Measurements from ENCODE around the gene PADI1. TPM values are rescaled to one million over a fixed set of nuclear protein-coding genes. Genes with fewer than 3 reads are reported as not detected.

PADI1 gene
- total and polyA plus RNA-seq, 4 donors: 4.9 TPM; not detected in 3

- WGBS: 75% methylated on average over 8 of the region's 8 CpGs
- H3K4me3 ChIP-seq (ENCODE audit: low read depth in 1 of 3, low read length in 3 of 3): no peak overlapping the region
- DNase-seq (ENCODE audit: low spot score): no peak
- H3K27ac ChIP-seq (ENCODE audit: low read depth in 1 of 2, low read length in 2 of 2): no peak overlapping the region
- H3K4me1 ChIP-seq (ENCODE audit: control insufficient read depth in 4 of 4, insufficient read depth in 4 of 4, low read length in 3 of 4): no peaks in the 10 kb centered on the region
- H3K9ac ChIP-seq (ENCODE audit: low read depth in 1 of 2, low read length in 2 of 2): no peak overlapping the region
- H3K36me3 ChIP-seq (ENCODE audit: control insufficient read depth in 4 of 4, insufficient read depth in 3 of 4, low read depth in 1 of 4, low read length in 3 of 4): peaks cover 0 to 1% (median 0%) of the 10 kb centered on the region in 4 donors
- TF ChIP-seq NR2F2 (IDR thresholded peaks at IDR 0.05) (no peak), SP1 (IDR thresholded peaks at IDR 0.05) (no peak), ZBTB33 (IDR thresholded peaks at IDR 0.05) (no peak)
- TF ChIP-seq, protein P1, sequence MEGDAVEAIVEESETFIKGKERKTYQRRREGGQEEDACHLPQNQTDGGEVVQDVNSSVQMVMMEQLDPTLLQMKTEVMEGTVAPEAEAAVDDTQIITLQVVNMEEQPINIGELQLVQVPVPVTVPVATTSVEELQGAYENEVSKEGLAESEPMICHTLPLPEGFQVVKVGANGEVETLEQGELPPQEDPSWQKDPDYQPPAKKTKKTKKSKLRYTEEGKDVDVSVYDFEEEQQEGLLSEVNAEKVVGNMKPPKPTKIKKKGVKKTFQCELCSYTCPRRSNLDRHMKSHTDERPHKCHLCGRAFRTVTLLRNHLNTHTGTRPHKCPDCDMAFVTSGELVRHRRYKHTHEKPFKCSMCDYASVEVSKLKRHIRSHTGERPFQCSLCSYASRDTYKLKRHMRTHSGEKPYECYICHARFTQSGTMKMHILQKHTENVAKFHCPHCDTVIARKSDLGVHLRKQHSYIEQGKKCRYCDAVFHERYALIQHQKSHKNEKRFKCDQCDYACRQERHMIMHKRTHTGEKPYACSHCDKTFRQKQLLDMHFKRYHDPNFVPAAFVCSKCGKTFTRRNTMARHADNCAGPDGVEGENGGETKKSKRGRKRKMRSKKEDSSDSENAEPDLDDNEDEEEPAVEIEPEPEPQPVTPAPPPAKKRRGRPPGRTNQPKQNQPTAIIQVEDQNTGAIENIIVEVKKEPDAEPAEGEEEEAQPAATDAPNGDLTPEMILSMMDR (IDR thresholded peaks at IDR 0.05; ENCODE audit: low read depth, low read length, missing input control): no peak
- H3K27me3 ChIP-seq (ENCODE audit: control insufficient read depth in 4 of 4, insufficient read depth in 4 of 4, low read length in 3 of 4): peaks cover 0 to 2% (median under 1%) of the 10 kb centered on the region in 4 donors
- H3K9me3 ChIP-seq (ENCODE audit: control insufficient read depth in 4 of 4, low read length in 3 of 4): no peaks in the 10 kb centered on the region
These were observed 72.7 kb downstream of the PADI1 start for GRCh38 chr1:17277511-17278159.

- H3K27ac ChIP-seq (ENCODE audit: low read depth in 1 of 2, low read length in 2 of 2): no peak overlapping the region
- H3K4me1 ChIP-seq (ENCODE audit: control insufficient read depth in 4 of 4, insufficient read depth in 4 of 4, low read length in 3 of 4): no peaks in the 10 kb centered on the region
- H3K9me3 ChIP-seq (ENCODE audit: control insufficient read depth in 4 of 4, low read length in 3 of 4): no peaks in the 10 kb centered on the region
- DNase-seq (ENCODE audit: low spot score): no peak
- no peaks in the 10 kb centered on the region for H3K36me3 ChIP-seq (ENCODE audit: control insufficient read depth in 4 of 4, insufficient read depth in 3 of 4, low read depth in 1 of 4, low read length in 3 of 4)
- no peak overlapping the region for H3K4me3 ChIP-seq (ENCODE audit: low read depth in 1 of 3, low read length in 3 of 3)
- H3K27me3 ChIP-seq (ENCODE audit: control insufficient read depth in 4 of 4, insufficient read depth in 4 of 4, low read length in 3 of 4): peaks cover 0 to 2% (median under 1%) of the 10 kb centered on the region in 4 donors
- TF ChIP-seq TAF1 (conservative IDR thresholded peaks at IDR 0.05): no peak
- TF ChIP-seq EGR1 (IDR thresholded peaks at IDR 0.05; ENCODE audit: low read depth in 2 of 2): no peak
- no peak for TF ChIP-seq SP1 (IDR thresholded peaks at IDR 0.05)
- TF ChIP-seq ZBTB33 (IDR thresholded peaks at IDR 0.05): no peak
- TF ChIP-seq RXRA (IDR thresholded peaks at IDR 0.05): no peak
- TF ChIP-seq, protein P1 (IDR thresholded peaks at IDR 0.05; ENCODE audit: low read depth, low read length, missing input control): no peak
- no peak for TF ChIP-seq NR2F2 (IDR thresholded peaks at IDR 0.05)
- no peak for TF ChIP-seq GABPA (IDR thresholded peaks at IDR 0.05 in 1 of 2, conservative IDR thresholded peaks at IDR 0.05 in 1 of 2)
- no peak for TF ChIP-seq REST (IDR thresholded peaks at IDR 0.05)
- TF ChIP-seq HNF4G (IDR thresholded peaks at IDR 0.05): no peak
- TF ChIP-seq RAD21 (IDR thresholded peaks at IDR 0.05): no peak
- no peak for TF ChIP-seq FOXA2 (IDR thresholded peaks at IDR 0.05)
- no peak for TF ChIP-seq JUND (IDR thresholded peaks at IDR 0.05)
- no peak for TF ChIP-seq ATF3 (IDR thresholded peaks at IDR 0.05)
- H3K9ac ChIP-seq (ENCODE audit: low read depth in 1 of 2, low read length in 2 of 2): no peak overlapping the region
- WGBS: 88% methylated on average over 14 of the region's 14 CpGs
These were observed 74.3 kb downstream of the PADI1 start for GRCh38 chr1:17278996-17279830.

Data from liver (tissue), 9 donors.